Amniotic epithelial cell (primary cell): ENCODE data around the gene CADPS2.
A peak's percentile ranks its signal among the peaks of the same experiment; 100 is the strongest.

Experiments used
- DNase-seq: peaks from one replicate; pipeline ENCODE4 v3.0.0-alpha.2; 2010; ENCODE audit warnings: low read depth

The CADPS2 gene

GRCh38 chr7:122886357-122887081 is at the start of gene CADPS2:
TSS of gene CADPS2 (minus strand) at chr7:122886460. CDS start at chr7:122886337, 123 bp downstream.
- DNase-seq = peak; percentile 85

DNA sequence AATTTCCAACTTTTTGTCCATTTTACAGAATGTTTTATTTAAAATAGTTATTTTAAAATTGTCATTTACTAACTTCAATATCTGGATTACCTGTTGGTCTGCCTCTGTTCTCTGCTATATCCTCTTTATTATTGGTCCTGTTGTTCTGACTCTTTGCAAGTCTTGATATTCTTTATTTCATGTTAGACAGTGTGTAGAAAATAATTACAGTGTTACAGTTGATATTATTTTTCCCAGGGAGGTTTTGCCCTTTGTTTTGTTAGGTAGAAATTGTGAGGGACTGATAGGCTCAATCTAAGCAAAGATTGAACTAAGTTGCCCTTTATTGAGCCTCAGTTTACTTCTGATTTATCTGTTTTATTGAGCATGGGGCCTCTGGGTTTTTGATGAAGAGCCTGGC is 49.4 kb upstream of the CADPS2 start:
- no peak for DNase-seq

- DNase-seq = no peak
Observed at GRCh38 chr7:122919643-122920181, 33.5 kb upstream of the CADPS2 start.

- no peak for DNase-seq
Observed at GRCh38 chr7:122914812-122915211, 28.6 kb upstream of the CADPS2 start.

DNA sequence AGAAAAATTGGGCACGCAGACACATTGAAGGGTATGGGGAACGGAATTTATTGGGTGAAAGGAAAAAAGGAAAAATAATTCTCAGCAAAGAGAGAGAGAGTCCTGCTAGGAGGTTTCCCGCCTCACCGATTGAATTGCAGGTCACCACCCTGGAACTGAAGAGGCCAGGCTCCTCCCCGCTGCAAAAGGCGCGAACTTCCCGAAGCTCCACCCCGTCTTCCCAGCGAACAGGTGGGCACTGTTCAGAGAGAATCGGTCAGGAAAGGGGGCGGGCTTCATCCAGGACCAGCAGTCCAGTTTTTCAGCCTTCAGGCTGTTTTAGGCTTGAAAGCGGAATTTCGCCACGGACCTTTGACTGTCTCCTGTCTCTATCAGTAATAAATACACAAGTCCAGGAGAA is 27.3 kb upstream of the CADPS2 start:
- DNase-seq = no peak

- DNase-seq = no peak
Observed at GRCh38 chr7:122902751-122903495, 16.7 kb upstream of the CADPS2 start.

DNA sequence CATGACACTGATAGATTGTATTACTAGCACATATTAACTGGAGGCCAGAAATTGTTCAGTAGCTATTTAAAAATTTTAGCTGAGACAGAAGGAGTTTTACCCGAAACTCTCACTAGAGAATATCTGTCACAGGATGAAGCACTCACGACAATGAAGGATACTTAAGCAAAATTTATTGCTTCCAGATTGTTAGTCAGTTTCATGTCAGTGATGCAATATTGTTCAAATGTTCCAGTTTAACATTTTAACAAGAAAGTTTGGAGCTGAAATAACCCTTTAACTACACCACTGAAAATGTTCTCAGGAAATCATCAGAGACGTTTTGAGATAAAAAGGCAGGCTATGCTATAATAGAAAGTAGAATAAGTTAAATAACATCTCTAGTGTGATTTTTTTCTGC is 15.0 kb upstream of the CADPS2 start:
- DNase-seq = peak; percentile 14

DNA sequence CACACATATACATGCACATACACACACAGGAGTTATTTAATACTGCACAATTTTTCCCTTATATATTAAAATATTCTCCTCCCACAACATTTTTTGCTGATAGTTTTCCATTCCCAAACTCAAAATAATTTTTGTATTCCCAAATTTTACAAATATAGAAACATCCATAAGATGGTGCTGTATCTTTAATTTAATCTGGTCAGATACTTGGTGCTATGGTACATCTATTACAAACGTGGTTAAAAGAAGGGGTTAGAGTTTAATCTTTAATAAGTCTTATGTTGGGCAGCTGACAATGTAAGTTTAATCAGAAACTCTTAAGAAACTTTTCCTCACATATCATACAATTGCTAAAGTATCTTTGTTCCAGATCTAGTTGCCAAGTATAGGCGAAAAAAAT is 10.2 kb upstream of the CADPS2 start:
- DNase-seq = peak; percentile 4

- DNase-seq = no peak
Observed at GRCh38 chr7:122893486-122893885, 7.2 kb upstream of the CADPS2 start.

GRCh38 chr7:122889116-122889515 is 2.9 kb upstream of the CADPS2 start:
- no peak for DNase-seq

- DNase-seq = no peak
Observed at GRCh38 chr7:122887848-122888247, 1.6 kb upstream of the CADPS2 start.

GRCh38 chr7:122887198-122887597 is 938 bp upstream of the CADPS2 start:
- peak; percentile 73 for DNase-seq

DNA sequence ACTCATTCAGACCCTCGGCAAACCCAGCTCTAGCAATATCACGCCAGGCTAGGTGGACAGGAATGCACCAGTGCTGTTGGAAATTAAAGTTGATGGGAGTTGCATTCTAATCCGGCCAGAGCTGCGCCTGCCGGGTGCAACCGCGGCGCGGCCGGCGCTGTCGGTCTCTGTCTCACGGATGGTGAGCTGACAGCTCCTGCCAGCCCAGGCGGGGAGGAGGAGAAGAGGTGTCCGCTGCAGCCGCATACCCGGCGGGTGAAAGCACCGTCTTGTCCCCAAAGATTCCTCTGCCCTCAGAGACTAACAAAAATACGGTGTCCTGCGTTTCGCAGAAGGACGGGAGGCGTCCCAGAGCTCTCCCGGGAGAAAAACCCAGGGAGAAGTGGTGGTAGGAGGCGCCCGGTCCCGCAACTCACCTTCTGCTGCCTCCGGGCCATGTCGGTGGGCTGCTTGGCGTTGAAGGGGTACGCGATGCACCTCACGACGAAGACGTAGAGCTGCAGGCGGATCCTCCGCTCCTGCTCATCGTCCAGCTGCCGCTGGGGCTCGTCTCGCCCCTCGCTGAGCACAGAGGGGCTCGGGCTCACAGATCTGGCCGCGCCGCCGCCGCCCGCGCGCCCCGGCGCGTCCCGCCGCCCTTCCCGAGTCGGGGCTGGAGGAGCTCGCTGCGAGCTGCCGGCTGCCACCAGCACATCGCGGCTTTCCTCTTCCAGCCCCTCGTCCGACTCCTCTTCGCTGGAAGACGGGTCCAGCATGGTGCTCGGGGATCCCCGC is 490 bp downstream of the CADPS2 start:
- peak; percentile 38 for DNase-seq

DNA sequence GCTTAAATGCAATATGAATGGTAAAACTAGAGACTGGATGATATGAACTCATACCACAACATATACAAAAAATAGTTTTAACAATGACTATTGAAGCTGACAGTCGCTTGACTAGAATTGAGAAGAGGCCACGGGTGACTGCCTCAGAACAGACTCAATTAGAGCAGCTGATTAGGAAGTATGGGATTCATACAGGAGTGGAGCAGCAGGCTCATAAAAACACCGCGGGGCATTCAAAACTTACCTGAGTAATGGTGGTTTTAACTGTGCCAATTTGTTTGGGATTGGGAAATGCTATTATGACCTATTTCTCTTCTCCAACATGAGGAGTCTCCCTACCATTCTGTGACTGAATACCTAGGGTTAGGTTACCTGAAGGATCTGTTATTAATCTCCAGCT is 2.1 kb downstream of the CADPS2 start:
- no peak for DNase-seq

DNA sequence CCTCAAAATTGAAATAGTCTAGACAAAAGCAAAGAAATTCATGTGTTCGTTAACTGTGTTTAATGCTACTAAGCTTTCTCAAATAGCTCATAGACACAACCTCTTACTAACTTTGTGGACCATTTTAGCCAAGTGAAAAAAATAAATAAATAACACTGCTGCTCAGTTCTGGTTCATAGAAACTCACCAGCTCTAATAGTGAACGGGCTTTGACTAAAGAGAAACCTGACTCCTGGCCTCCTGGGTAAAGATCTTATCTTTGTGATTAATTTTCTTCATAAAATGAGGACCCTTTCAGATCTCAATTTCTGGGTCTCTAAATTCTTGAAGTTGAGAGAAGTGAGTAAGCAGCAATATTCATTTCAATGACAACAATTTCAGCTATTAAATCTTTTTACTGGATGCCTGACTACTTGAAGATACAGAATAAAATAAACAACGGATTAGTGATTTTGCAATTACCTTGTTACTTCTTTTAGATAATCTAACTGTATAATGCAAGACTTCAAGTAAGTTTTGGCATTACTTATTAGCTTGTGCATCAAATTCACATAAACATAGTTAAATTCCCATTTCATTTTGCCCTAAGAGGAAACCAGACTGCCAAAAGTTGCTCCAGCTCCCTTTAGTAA is 3.1 kb downstream of the CADPS2 start:
- DNase-seq = peak; percentile 55

DNA sequence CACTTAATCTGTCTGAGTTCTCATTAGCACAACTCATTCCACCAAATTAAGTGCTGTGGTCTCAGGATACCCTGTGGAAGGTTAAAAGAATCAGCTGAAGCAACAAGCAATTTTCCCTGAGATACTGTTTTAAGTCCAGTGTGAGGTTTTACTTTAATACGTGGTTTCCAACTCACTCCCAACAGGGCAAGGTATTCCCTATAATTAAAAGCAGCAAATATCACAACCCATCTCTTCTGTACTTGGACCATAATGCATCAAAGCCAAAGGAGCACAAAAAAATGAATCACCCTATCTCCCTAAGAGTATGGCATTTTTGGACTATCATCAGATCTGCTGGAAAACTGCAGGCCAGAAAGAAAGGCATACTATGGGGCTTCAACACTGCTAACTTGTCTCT is 4.9 kb downstream of the CADPS2 start:
- peak; percentile 7 for DNase-seq

DNA sequence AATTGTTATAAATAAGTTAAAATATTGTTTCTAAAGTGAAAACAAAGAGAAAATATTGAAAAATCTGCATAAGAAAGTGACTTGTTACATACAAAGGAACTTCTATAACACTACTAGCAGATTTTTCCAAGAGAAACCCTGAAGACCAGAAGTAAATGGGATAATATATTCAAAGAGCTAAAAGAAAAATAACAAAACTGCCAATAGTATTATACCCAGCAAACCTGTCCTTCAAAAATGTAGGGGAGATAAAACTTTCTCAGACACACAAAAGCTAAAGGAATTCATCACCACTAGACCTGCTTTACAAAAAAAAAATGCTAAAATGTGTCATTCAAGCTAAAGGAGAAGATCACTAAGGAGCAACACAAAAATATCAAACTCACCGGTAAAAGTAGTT is 17.0 kb downstream of the CADPS2 start:
- no peak for DNase-seq

GRCh38 chr7:122867471-122867980 is 18.7 kb downstream of the CADPS2 start:
- no peak for DNase-seq

- DNase-seq = no peak
Observed at GRCh38 chr7:122864838-122865237, 21.4 kb downstream of the CADPS2 start.

DNA sequence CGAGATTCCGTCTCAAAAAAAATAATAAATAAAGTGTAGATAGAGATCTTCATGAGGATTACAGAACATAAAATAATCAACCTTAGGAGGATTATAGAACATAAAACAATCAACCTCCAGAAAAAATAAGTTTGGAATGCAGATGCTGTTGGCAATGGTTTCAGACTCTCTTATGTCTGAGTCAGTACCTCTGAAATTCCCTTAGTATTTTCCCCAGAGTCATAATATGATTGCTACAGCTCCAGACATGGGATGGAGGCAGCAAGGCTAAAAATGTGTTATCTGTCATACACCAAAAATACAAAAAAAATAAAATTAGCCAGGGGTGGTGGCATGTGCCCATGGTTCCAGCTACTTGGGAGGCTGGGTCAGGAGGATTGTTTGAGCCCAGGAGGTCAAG is 22.2 kb downstream of the CADPS2 start:
- DNase-seq = no peak

DNA sequence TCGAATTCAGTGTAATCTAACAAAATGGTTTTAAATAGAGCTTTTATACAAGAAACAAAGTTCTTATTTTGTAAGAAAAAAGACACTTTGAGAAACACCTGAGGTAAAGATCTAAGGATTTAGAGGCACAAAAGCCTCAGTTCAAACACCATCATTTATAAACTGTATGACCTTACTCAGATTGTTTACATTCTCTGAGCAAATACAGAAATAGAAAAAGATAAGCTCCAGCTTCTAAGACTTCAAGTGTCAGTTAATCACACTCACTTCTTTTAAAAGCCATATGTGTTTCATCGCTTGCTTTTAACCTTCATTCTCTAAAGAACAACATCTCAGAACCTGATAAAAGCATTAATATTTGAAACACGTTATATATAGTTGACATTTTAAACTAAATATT is 27.9 kb downstream of the CADPS2 start:
- peak; percentile 11 for DNase-seq

DNA sequence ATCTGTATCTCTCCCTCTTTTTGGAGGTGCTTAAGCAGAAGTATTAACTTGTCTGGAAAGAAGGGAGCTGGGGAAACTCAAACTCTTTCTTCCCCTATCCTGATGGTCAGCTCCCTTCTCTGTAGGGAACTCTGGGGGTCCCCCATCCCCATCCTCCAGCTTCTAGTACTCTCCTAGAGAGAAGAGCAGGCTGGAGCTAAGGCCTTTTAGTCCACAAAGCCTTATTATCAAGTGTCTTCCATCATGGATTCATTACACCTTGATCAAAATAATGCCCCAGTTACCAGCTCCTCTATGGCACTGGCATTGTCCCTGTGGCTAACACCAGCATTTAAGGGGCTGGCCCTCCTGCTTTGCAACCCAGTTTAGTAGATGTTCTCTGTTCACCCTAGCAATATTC is 35.7 kb downstream of the CADPS2 start:
- no peak for DNase-seq
